DMS153 treated with DMSO at 0.1 percent for 48 hours (cell line): ENCODE results near the gene CLEC16A.
"Not testable (repeated sequence)": the region's sequence is repeated elsewhere in the genome, so short reads cannot be mapped to it uniquely, and the experiment has no call there.

ENCODE experiments used
- DNase-seq: peaks from one replicate; lab custom pipeline; 2025; ENCODE audit not compliant: unreplicated experiment; lab: John Stamatoyannopoulos, UW

CLEC16A gene

DNA sequence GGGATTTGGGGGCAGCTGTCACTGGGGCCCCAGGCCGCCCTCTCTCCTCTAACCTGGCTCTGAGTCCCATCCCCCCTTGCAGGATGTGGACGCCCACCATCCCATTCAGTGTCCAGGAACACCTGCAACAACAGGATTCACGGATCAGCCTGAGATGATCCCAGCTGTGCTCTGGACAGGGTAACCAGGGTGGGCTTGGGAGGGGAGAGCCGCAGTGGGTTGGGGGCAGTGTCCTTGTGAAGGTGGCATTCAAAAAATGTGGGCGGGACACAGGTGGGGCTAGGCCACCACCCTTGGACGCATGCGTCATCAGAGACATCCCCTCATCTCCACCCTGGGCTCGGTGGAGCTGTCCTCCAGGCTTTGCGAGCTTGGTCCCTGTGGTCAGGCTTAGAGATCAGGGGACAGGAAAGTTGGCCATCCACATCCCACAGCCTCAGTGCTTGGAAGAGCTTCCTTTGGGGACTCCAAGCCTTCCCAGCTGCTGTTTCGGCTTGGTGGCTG is 21.2 kb upstream of the CLEC16A start:
- DNase-seq = no peak

DNA sequence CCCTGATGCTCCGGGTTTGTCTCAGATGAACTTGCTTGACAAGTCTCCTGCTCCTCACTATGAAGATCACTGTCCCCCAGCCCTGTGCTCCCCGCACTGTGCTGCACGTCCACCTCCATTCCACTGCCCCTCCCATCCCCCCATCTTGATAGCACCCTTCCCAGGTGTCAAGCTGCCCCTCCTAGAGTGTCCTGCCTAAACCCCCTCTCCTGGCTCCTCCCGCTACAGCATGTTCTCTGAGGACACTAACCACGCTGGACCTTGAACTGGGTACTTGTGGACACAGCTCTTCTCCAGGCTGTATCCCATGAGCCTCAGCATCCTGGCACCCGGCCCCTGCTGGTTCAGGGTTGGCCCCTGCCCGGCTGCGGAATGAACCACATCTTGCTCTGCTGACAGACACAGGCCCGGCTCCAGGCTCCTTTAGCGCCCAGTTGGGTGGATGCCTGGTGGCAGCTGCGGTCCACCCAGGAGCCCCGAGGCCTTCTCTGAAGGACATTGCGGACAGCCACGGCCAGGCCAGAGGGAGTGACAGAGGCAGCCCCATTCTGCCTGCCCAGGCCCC is 20.6 kb upstream of the CLEC16A start:
- no peak for DNase-seq

DNA sequence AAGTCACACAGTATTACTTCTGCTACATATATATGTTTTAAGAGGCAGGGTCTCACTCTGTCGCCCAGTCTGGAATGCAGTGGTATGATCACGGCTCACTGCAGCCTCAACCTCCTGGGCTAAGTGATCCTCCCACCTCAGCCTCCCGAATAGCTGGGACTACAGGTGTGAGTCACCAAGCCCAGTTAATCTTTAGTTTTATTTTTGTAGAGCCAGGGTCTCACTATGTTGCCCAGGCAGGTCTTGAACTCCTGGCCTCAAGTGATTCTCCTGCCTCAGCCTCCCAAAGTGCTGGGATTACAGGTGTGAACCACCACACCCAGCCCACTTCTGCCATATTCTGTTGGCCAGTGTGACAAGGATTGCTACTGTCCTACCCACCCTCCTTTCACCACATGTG is 19.1 kb upstream of the CLEC16A start:
- DNase-seq = not testable (repeated sequence)

DNA sequence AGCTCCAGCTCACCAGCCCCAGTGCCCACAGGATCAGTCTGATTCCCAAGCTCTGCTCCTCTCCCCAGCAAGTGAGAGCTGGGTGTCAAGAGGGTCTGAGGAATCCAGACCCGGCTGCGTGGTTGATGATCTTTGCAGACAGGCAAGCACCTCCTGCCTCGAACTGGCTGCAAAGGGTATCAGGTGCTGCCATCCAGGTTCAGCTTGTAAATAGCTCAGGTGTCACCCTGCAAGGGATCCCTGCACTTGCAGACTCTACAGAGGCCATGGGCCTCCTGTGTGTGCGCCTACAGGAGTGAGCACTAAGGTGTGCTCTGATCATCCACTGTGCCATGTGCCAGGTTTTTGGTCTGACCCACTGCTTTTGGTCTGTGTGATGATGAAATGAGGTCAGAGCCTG is 18.3 kb upstream of the CLEC16A start:
- DNase-seq = no peak

DNA sequence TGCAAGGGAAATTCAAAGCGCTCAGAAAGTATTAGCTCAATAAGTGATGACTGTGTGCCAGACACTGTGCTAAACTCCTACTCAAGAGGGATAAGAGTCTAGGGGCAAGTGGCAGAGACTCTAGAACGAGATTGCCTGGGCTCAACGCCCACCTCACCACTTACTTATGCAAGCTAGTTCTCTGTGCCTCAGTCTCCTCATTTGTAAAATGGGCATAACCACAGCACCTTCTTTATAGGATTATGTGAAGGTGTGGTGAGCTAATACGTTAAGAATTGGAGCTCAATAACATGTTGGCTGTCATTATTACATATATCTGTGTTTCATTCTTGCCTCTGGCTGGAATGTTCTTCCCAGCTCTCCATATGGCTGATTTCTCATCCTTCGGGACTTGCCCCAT is 17.5 kb upstream of the CLEC16A start:
- DNase-seq = no peak

DNA sequence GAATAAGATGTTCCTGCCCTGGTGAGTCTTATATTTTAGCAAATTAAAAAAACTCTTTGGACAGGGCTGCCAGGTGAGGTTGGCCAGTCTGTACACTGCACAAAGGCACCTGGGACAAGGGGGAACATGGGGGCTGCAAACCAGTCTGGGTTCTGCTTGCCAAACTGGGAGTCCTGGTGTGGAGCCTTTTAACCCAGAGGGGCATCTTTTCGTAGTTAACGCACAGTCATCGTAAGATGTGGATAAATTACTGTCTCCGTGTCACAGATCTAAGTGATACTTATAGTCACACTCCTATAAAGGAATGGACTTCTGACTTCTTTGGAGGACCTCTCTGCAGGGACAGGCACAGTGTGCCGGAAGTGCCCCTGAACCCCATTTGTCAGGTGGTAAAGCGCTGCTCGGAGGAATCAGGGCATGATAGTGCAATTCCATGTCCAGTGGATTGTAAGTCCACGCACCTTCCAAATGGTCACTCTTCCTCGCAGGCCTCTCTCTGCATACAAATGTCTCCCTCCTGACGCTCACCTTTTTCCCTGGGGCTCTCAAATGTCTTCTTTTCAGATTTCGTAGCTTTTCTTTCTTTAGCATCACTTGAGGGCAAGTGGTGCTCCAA is 16.8 kb upstream of the CLEC16A start:
- DNase-seq = no peak

DNA sequence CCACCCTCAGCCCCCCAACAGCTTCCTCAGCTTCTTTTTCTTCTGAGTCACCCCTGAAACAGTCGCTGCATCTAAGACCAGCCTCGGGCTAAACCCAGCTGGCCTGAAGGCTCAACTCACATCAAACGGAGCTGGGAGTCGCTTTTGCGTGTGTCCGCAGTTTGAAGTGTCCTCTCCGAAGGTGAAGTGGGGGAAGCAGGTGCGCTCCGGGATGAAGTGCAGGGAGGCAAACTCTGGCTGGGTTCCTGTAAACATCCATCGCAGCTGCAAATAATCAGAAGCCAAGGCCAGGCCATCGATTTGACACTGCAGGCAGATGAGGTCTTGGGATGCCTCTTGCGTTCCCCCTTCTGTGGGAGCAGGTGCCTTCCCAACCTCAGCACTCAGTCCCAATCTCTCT is 15.3 kb upstream of the CLEC16A start:
- peak; percentile 37 for DNase-seq

DNA sequence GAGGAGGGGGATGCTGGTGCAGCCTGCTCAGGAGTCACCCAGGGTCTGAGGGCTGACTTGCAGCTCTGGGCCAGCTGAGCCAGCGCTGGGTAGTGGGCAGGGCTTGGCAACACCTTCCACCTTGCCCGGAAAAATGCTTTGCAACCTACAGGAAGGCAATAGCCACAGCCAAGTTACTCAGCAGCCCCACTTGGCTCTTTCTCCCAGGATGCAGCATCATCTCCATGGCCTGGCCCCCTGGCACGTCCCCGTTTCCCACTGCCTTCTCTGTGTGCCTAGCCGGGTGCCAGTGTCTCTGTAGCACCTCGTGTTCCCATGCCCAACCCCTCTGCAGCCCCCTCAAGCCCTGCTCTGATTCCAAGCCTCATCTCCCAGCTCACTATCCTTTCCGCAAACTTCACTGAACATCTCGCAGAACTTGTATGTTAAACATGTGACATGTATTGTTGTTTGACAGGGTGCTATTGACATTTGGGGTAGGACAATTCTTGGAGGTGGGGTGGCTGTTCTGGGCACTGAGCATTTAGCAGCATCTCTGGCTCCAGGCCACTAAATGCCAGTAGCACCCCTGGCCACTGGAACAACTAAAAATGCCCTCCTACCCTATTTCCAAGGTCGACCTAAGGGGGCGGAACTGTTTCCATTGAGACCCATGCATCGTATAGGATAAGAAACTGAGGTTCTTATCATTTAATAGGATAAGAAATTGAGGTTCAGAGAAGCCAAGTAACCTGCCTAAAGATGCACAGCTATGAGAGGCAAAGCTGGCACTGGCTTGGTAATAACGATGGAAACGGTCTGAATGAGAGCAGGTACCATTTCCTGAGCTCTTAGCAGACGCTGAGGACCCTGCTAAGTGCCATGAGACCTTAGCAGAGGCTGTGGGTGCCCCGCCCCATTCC is 14.3 kb upstream of the CLEC16A start:
- DNase-seq = peak; percentile 1

DNA sequence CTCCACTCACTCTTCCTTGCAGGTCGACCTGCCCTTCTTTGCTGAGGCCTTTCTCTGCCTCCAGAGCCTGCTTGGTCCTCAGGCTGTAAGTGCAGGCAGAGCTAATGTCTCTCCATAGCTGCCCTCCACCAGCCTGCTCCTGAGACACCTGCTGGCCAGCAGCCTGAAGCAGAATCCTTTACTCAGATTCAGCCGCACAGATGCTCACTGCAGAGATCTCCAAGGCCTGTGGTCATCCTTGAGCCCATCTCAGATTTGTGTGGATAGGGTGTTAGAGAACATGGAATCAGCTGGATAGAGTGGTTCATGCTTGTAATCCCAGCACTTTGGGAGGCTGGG is 13.6 kb upstream of the CLEC16A start:
- no peak for DNase-seq

DNA sequence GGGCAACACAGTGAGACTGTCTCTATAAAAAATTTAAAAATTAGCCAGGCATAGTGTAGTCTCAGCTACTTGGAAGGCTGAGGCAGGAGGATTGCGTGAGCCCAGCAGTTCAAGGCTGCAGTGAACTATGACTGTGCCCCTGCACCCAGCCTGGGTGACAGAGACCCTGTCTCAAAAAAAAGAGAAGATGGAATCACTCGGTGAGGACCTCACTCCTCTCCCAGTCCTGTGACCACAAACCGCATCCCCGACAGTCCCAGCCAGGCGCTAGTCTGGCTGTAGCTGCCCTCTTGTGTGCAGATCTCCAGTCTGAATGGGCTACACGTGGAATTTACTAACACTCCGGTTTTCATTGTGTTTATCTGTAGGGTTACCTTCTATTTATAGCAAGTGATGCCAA is 13.2 kb upstream of the CLEC16A start:
- DNase-seq = no peak

DNA sequence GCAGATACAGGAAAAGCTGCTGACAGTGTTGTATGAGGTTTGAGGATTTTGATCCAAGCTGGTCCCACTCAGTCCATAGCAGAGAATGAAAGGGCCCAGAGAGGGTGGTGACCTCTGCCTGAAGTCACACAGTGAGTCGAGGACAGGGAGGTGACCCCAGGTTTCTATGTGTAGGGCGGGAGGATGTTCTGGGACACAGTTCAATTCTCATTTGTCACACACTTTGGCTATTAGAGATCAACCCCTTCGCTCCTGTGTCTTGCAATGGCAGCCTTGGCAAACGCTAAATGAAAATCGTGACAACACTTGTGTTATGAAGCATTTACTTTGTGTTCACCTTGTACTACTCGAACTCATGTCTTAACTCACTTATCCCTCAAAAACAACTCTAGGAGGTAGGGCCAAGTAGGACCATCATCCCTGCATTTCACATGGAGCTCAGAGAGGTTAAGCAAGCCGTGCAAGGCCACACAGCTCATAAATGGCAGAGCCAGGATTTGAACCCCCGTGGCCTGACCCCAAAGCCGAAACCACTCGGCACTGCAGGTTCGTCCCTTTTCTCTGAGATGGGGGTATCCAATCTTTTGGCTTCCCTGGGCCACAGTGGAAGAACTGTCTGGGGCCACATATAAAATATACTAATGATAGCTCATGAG is 12.3 kb upstream of the CLEC16A start:
- no peak for DNase-seq

DNA sequence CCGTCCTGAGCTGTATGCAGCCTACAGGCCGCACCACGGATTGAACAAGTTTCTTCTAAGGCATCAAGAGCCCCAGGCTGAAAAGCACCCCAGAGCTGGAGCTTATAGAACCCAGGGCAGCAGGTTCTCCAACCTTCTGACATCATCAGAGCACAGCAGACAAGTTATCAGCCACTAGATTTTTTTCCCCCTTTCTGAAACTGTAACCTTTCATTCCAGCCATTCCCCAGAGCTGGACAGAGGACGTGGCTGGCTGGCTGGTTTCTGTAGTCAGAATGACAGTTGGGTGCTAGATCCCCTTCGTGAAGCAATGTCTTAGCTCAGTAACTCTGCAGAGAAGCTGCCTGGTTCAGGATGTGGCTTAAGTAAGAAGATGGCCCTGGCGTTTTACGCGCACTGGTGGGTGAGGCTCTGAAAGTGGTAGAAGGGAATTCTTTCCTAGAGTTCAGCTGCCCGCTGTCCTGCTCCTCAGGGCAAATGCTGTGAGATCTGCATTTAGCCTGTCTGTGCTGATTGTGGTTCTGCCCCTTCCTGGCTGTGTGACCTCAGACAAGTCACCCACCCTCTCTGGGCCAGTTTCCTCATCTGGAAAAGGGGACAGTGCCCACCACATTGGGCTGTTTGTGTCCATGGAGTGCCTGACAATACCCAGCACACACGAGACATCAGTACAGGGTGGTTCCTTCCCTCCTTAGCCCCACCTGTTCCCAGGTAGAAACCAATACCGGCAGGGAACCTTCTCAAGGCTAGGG is 11.2 kb upstream of the CLEC16A start:
- no peak for DNase-seq

DNA sequence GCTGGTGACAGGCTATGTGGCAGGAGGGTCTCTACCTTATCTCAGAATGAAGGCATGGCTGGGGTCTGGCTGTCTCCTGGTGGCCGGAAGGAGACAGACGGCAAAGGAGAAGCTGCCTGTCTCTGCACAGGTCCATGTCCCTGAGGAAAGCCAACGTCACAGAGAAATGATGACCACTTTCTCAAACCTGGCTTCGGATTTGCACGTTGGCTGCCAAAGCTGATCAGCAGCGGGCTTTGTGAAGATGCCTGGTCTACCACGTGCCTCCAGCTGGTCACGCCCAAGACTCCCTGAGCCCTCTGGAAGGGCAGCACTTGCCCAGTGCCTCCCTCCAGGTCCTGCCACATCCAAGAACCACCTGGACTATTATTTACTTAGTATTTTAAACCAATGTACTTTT is 10.5 kb upstream of the CLEC16A start:
- no peak for DNase-seq

DNA sequence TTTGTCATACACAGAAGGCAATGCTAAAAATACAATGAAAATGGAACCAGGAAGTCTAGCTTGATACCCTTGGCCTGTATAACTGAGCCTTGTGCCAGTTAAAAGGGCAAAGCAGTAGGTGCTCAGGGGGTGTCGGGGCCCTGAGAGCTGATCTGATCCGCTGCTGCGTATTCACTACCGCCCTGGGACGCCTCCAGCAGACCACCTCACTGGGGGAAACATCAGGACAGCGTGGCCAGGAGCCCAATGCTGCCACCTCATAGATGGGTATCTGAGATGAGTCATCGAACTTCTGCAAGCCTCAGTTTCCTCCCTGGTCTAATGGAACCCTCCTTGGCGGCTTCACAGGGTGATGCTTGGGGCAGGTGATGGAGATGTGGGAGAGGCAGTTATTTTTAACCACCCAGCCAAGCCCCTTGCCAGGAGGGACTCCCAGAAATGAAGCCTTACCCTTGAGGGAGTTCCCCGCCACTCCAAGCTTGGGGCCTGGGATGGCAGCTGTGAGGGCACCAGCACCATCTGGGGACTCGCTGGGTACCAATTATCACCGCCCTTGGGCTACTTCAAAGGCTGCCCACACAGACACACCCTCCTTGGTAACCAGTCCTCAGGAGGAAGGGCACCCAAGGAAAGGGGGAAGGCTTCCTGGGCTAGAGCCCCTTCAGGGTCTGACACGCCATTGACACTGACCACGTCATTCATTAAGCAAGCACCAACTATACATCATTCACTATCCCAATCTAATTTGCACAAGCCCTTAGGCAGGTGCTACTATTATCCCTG is 9.8 kb upstream of the CLEC16A start:
- DNase-seq = no peak

DNA sequence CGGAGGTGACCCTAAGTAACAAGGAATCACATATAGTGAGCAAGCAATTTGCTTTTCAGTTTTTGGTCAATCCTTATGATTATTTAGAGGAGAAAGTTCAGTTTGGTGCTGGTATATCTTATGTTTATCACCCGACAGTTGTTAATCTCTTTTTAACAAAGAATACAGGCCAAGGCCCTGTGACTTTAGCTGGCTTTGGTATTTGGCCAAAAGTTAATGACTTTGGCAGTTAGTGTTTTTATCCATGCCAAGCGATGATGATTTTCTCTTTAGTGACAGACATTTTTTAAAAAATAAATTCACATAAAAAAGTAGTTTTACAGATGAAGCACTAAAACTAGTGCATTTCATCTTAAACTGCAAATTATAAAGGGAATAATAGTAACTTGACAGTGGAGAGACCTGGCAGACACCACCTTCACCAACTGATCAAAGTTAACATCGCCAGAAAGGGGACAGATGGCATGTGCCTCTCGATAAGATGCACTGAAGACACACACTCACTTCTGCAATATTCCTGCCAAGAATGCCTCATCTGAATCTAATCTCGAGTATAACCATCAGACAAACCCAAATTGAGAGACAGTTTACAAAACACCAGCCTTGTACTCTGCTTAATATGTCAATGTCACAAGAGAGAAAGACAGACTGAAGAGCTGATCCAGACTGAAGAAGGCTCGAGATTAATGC is 9.0 kb upstream of the CLEC16A start:
- no peak for DNase-seq

DNA sequence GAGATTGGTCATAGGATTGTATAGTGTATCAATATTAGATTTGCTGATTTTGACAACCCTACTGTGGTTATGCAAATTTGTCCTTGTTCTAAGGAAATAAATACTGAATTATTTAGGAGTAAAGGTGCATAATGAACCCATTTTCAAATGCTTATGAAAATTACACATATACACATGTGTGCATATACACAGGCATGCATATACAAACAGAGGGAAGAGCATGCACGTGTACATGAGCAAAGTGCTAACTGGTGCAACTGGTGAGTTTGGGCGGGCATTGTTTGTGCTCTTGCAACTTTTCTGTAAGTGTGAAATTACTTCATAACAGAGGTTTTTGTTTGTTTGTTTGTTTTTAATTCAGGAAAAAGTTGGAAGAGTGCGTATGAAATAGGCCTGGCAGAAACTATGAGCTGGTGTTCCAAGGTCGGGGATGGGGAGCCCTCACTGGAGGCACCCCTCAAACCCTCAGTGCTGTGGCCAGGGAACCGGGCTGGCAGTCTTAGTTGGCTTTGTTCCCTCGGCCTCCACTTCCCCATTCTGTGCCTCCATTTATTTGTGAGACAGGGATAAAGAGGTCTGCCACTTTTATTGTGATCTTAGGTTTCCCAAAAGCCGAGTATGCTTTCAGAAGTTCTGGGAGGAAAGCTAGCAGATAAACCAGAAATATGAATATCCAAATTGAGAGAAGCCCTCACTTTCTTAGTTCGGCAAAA is 7.9 kb upstream of the CLEC16A start:
- no peak for DNase-seq

DNA sequence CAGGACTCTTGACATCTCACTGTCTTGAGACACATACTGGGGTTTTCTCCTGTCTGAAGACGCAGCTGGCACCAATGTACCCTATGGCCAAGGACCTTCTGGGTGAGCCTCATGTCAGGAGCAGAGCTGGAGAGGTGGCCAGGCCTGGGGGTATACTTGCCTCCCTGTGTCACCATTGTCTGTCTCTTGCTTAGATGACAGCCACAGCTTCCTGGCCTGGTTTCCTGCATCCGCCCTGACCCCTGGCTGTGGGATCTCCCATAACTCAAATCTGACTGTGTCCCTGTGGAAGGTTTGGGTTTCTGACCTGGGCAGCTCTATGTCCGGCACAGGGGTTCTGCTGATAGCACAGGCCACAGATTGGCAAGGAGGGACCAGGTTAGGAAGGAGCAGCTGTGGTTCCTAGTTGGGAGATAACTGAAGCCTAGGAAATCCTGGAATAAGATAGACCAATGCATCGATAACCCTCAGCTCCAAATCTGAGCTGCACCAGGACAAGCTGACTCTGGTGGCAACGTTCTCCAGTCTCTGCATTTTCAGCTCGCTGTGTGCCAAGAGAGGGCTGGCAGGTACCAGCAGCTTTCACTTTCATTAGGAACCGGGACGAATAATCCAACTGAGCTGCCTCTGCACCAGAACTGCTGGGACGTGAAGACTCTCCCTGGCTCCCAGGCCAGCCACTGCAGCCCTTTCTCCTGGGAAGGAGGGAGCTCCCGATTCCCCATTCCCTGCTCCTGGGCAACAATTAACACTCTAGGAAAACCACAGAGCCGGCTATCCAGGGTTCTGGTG is 7.1 kb upstream of the CLEC16A start:
- DNase-seq = no peak

DNA sequence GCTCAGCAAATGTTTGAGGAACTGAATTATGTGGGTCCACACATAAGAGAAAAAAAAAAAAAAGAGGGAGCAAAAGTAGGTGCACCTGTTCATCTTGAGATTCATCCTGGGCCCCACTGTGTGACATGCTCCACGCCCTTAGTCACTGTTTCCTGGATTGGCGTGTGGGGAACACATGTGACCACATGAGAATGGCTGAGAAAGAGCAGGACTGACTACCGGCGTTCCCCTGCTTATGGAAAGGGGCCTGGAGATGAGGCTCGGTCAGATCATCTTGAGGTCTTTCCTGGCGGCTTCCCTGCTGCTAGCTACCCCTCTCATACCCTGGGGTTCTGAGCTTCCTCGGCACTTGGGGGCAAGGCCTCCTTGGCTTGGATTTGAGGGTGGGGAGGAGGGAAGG is 6.0 kb upstream of the CLEC16A start:
- no peak for DNase-seq
